GM18873 (cell line): ENCODE data around the gene TRIM41.
"Not testable (repeated sequence)": the region's sequence is repeated elsewhere in the genome, so short reads cannot be mapped to it uniquely, and the experiment has no call there.

ENCODE experiments used
- ATAC-seq: cut with Tn5 transposase; IDR thresholded peaks from one replicate; pipeline ENCODE4 v1.9.1; 2021; ENCODE audit warnings: mild to moderate bottlenecking, moderate library complexity, moderate number of reproducible peaks; ENCODE audit not compliant: unreplicated experiment, low FRiP score

Gene TRIM41

GRCh38 chr5:181223058-181223728, at the start of gene TRIM41:
Gene TRIM41 (plus strand): TSS chr5:181223281. CDS start chr5:181224000, 719 bp downstream.
- peak; percentile 48 for ATAC-seq

- ATAC-seq, result no peak
Observed at GRCh38 chr5:181173420-181174342, 49.4 kb upstream of the TRIM41 start.

- ATAC-seq, result no peak
Observed at GRCh38 chr5:181176254-181176952, 46.7 kb upstream of the TRIM41 start.

DNA sequence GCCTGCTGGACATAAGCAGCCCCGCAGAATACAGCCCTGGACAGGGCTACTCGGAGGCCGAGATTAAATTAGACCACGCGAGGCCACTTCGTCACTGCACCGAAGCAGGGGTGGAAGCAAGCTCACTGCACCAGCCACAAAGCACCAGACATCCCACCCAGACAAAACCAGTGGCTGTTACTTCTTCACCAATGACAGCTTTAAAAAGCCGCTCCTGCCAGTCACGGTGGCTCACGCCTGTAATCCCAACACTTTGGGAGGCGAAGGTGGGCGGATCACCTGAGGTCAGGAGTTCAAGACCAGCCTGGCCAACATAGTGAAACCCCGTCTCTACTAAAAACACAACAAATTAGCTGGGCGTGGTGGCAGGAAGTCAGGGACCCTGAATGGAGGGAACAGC, 45.5 kb upstream of the TRIM41 start:
- ATAC-seq, result not testable (repeated sequence)

GRCh38 chr5:181181650-181182565, 41.2 kb upstream of the TRIM41 start:
- ATAC-seq, result peak; percentile 54

GRCh38 chr5:181182651-181183050, 40.4 kb upstream of the TRIM41 start:
- no peak for ATAC-seq

- ATAC-seq, result no peak
Observed at GRCh38 chr5:181184845-181185216, 38.2 kb upstream of the TRIM41 start.

GRCh38 chr5:181185560-181185959, 37.5 kb upstream of the TRIM41 start:
- ATAC-seq, result no peak

- ATAC-seq, result no peak
Observed at GRCh38 chr5:181186022-181186421, 37.1 kb upstream of the TRIM41 start.

DNA sequence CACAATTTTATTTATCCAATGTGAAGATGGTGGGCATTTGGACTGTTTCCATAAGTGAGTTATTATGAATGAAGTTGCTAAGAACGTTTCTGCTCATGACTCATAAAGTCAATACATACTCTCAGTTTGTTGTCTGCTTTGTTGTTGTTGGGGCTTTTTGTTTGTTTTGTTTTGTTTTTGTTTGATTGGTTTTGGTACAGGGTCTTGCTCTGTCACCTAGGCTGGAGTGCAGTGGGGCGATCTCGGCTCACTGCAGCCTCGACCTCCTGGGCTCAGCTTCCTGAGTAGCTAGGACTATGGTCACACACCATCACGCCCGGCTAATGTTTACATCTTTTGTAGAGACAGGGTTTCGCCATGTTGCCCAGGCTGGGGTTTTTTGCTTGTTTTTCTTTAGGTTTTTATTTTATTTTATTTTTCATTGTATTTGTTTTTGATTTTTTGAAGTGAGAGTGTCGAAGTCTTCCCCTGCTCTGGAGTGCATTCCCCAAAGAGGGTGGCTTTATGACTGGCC, 36.0 kb upstream of the TRIM41 start:
- ATAC-seq, result no peak

DNA sequence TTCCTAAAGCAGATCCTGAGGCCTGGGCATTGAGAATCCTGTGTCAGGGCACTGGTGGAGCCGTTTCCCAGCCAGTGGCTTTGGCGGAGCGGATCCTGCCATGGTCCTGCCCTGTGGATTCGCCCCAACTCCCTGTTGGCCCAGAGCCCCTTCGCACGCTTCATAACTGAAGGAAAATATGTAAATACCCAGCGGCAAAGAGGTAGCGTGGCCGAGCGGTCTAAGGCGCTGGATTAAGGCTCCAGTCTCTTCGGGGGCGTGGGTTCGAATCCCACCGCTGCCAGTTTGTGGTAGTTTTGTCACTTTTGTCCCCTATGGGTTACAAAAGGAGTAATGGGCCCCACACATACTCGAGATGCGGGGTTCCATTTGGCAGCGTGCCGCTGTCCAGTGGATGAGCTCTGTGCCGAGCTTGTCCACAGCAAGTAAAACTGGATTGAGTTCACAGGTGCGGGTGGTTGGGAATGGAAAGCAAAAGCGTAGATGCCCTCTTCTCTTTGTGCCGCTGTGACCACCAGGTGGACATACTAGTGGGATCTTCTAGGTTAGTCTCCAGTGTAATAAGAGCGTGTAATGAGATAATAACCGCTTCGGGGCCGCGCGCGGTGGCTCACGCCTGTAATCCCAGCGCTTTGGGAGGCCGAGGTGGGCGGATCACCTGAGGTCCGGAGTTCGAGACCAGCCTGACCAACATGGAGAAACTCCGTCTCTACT, 35.4 kb upstream of the TRIM41 start:
- no peak for ATAC-seq

DNA sequence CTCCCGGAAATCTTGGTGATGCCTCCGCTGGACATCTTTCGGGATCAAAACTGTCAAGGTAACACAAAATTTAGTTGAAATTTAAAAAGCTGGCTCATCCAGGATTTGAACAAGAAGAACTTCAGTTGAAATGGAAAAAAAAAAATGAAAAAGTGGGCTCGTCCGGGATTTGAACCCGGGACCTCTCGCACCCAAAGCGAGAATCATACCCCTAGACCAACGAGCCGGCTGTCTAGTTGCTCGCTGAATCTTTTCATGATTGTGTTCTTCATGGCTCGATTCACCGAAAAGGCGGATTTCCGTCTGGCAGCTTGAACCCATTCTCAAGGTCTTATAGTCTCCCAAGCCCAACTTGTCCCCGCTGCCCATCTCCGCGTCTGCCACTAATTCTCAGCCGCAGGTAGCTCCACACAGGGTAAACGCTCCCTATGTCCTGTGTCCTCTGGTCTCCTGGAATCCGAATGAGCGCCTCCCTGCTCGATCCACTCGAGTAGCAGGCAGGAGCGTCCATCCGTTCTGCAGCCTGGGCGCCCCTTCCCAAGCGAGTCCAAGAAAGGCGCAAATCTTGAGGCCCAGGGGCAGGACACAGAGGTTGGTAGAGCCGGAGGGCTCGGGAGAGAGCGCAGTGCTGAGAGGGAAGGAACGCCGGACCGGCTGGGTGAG, 34.2 kb upstream of the TRIM41 start:
- ATAC-seq, result no peak

DNA sequence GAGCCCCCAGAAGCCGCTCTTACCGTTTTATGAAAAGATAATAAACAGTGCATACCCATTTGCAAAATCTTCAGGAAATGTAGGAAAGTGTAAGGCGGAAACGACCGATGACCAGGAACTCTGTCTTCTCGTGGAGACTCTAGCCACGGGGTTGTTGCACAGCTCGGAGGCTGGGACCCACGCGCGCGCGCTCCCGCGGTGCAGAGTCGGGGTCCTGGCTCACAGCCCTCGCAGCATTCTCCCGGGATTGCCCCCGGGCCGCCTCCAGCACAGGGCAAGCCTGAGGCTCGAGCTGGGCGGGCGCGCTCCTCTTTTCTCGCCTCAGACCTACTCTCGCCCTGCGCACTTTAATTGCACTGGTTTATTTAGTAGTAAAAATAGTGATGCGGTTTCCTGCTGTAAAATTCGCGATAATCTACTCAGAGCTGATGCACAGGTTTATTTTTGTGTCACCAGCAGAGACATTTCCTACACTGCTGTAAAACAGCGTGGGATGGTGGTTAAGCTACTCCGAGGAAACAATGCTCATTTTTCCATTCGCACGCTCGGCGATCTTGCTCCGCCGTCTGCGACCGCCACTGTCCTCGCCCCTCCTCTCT, 33.6 kb upstream of the TRIM41 start:
- ATAC-seq, result no peak

DNA sequence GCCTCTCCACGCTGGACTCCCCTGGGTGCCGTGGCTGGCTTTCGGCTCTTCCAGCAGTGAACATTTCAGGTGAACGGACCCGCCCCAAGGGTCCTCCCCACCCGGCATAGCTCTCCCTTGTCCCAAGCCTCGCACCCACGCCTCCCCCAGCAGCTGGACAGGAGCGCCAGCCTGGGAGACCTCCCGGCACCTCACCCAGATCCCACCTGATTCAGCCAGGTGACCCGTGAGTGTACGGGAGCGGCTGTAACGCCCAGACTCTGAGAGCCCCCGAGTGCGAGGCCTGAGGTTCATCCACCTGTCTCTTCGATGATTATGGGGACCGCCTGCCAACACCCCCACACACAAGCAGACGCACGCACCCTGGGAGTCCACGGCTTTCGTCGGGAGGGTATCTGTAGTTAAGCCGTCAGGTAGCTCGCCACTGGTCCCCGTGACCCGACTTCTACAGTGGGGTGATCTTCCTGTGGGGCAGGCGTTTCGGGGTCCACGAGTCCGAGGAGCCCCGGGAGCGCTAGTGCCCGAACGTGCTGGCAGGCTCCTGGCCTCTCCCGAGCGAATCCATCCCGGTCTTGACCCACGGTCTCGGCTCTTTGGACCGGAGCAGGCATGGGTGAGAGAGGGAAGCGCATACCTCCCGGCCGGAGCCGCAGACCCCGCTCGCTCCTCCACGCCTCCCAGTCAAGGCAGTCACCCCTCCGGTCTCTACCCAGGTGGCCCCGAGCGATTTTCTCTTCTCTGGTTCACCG, 32.9 kb upstream of the TRIM41 start:
- no peak for ATAC-seq

GRCh38 chr5:181190711-181191525, 32.2 kb upstream of the TRIM41 start:
- ATAC-seq, result no peak

GRCh38 chr5:181191526-181192336, 31.4 kb upstream of the TRIM41 start:
- ATAC-seq, result peak; percentile 37
